Panc1 (cell line): ENCODE results near the gene RSPH6A. TPM values are rescaled to one million over a fixed set of nuclear protein-coding genes. Genes with fewer than 3 reads are reported as not detected.

Experiments used
- ATAC-seq: fragments of 200-7000 bp; cut with Tn5 transposase; 2 replicates; pipeline ENCODE4 v1.9.1; 2020; ENCODE audit warnings: mild to moderate bottlenecking, moderate library complexity
- BruUV-seq: library from RNA; stranded (reverse); fragments of 400-500 nt; replicated peaks from 2 replicates; lab custom pipeline; 2021; lab: Mats Ljungman, UMichigan
- CTCF ChIA-PET: fragments of 300-600 bp; sonication (Branson Sonifier 250); formaldehyde crosslinking; loops from one replicate; lab custom pipeline; 2022; ENCODE audit warnings: antibody characterized with exemption; lab: Charles Lee
- POLR2A ChIA-PET: fragments of 300-600 bp; sonication (Branson Sonifier 250); formaldehyde crosslinking; loops from one replicate; lab custom pipeline; 2022; ENCODE audit warnings: antibody characterized with exemption; lab: Charles Lee
- DNase-seq: peaks from one replicate; pipeline ENCODE4 v3.0.0-alpha.2; 2010; ENCODE audit warnings: low read depth, low spot score
- H3K27ac ChIP-seq: 2 replicates; pipeline ENCODE4 v1.5.1; 2011; ENCODE audit warnings: mild to moderate bottlenecking, low read length, inconsistent platforms
- H3K27me3 ChIP-seq: fragments of 200-500 bp; sonication (Bioruptor generic); 2 replicates; pipeline ENCODE4 v1.6.0; 2014; ENCODE audit warnings: low read length, inconsistent platforms; ENCODE audit not compliant: control insufficient read depth, insufficient read depth
- H3K36me3 ChIP-seq: fragments of 200-500 bp; sonication (Bioruptor generic); 2 replicates; pipeline ENCODE4 v1.5.1; 2014; ENCODE audit warnings: inconsistent platforms, mild to moderate bottlenecking, low read length, moderate library complexity; ENCODE audit not compliant: control insufficient read depth, insufficient read depth
- H3K4me1 ChIP-seq: 2 replicates; pipeline ENCODE4 v1.5.1; 2011; ENCODE audit warnings: inconsistent platforms, mild to moderate bottlenecking, low read length, moderate library complexity; ENCODE audit not compliant: control insufficient read depth, insufficient read depth
- H3K4me3 ChIP-seq, 2 experiments: 2 replicates each; pipeline ENCODE4 v1.5.1; 2011 to 2012; ENCODE audit warnings: low read depth in 2 of 2, low read length in 2 of 2, mild to moderate bottlenecking in 2 of 2, inconsistent platforms in 1 of 2, moderate library complexity in 1 of 2
- H3K9me3 ChIP-seq: fragments of 200-500 bp; sonication (Bioruptor generic); 2 replicates; pipeline ENCODE4 v1.5.1; 2014; ENCODE audit warnings: low read depth, mild to moderate bottlenecking, inconsistent platforms, low read length, moderate library complexity; ENCODE audit not compliant: control insufficient read depth, insufficient read depth
- CTCF ChIP-seq: fragments of 450-650 bp; IDR thresholded peaks from 2 replicates; pipeline ENCODE4 v1.5.1; 2017; ENCODE audit warnings: mild to moderate bottlenecking
- POLR2AphosphoS5 ChIP-seq: IDR thresholded peaks from 2 replicates; pipeline ENCODE4 v1.6.1; 2012; ENCODE audit warnings: mild to moderate bottlenecking, low read depth, low read length, moderate library complexity
- SIN3A ChIP-seq: IDR thresholded peaks from 2 replicates; pipeline ENCODE4 v1.6.1; 2012; ENCODE audit warnings: low read depth, mild to moderate bottlenecking, low read length, moderate library complexity, borderline replicate concordance; ENCODE audit not compliant: insufficient read depth
- TCF7L2 ChIP-seq: IDR thresholded peaks from 2 replicates; pipeline ENCODE4 v1.6.1; 2011; ENCODE audit warnings: mild to moderate bottlenecking, low read depth, low read length, inconsistent platforms
- in situ Hi-C: cut with HindIII; loops from 2 replicates; pipeline ENCODE4 v1.10.0; 2016; ENCODE audit warnings: low sequenced_read_pairs, low pct_unique_long_range_greater_than_20kb
- intact Hi-C: fragments of 100-400 bp; cut with micrococcal nuclease; formaldehyde crosslinking; loops from one replicate; pipeline ENCODE4 v1.10.0; 2022; ENCODE audit not compliant: unreplicated experiment
- total RNA-seq: library from RNA; stranded (reverse); gene quantifications from one replicate; pipeline ENCODE4 v1.2.1, GENCODE V29; 2021; ENCODE audit not compliant: unreplicated experiment
- TF ChIP-seq, protein P1 (sequence below), 2 experiments: IDR thresholded peaks; 2 replicates each; pipeline ENCODE4 v1.6.1; 2011 to 2012; ENCODE audit warnings: low read depth in 2 of 2, control low read depth in 1 of 2, low read length in 1 of 2, mild to moderate bottlenecking in 1 of 2, moderate library complexity in 1 of 2; ENCODE audit not compliant: insufficient read depth in 1 of 2

Gene RSPH6A
- total RNA-seq, 1 experiment from 2014 or later, result not detected

DNA sequence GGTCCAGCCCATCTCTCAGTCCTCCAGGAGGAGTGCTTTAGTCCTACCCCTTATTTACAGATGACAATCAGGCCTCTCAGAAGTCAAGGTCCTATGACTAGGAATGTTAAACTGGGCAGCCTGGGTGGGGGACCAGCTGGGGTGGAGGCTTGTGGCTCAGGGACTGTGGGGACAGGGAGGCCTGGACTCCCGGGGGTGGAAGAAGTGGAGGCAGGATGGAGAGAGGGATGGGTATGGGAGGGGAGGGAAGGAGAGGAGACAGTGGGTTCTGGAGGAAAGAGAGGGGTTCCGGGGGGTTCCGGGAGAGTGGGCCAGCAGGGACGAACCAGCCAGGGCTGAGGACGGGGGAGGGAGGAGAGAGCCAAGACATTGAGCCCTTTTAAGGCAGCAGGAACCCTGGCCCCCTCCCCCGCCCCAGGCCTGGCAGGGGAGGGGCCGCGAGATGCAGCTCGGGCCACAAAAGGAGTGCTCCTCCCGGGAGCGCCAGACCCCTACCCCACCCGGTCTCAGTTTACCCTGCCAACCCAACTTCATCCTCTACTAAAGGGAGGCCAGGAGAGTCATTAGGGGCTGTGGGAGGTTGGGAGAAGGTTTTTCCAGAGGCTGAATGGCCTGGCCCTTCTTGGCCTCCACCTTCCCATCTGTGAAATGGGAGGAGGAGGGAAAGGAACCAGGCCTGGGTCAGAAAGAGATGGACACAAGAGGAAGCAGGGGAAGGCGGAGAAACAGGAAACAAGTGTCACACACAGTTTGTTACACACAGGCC is 34.5 kb downstream of the RSPH6A start:
- peaks cover 25% of the 10 kb centered on the region for H3K4me1 ChIP-seq
- in situ Hi-C loops, result no loop called here

DNA sequence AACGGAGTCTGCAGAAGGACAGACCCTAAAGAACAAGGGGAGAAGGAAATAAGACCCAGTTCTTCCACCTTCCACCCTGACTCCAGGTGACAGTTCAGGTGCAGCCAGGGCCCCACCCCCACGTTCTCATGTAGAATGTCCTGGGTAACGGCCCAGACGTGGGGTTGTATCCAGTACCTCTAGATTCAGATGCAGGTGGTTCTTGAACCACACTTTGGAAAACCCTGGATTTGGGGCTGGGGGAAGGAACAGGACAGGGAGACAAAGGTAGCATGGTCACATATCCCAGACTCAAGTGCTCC is 35.0 kb downstream of the RSPH6A start:
- in situ Hi-C loops, result no loop called here
- TF ChIP-seq, protein P1, sequence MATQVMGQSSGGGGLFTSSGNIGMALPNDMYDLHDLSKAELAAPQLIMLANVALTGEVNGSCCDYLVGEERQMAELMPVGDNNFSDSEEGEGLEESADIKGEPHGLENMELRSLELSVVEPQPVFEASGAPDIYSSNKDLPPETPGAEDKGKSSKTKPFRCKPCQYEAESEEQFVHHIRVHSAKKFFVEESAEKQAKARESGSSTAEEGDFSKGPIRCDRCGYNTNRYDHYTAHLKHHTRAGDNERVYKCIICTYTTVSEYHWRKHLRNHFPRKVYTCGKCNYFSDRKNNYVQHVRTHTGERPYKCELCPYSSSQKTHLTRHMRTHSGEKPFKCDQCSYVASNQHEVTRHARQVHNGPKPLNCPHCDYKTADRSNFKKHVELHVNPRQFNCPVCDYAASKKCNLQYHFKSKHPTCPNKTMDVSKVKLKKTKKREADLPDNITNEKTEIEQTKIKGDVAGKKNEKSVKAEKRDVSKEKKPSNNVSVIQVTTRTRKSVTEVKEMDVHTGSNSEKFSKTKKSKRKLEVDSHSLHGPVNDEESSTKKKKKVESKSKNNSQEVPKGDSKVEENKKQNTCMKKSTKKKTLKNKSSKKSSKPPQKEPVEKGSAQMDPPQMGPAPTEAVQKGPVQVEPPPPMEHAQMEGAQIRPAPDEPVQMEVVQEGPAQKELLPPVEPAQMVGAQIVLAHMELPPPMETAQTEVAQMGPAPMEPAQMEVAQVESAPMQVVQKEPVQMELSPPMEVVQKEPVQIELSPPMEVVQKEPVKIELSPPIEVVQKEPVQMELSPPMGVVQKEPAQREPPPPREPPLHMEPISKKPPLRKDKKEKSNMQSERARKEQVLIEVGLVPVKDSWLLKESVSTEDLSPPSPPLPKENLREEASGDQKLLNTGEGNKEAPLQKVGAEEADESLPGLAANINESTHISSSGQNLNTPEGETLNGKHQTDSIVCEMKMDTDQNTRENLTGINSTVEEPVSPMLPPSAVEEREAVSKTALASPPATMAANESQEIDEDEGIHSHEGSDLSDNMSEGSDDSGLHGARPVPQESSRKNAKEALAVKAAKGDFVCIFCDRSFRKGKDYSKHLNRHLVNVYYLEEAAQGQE (IDR thresholded peaks at IDR 0.05; ENCODE audit: insufficient read depth in 1 of 2, low read depth in 2 of 2, low read length in 1 of 2), result no peak
- TF ChIP-seq SIN3A (no peak), CTCF (no peak), TCF7L2 (no peak), POLR2AphosphoS5 (no peak)

More for the DNA sequence above, 34.5 kb downstream of the RSPH6A start:
- BruUV-seq, result no TSS peak
- intact Hi-C loops, result no loop called here
- Histone ChIP-seq H3K27me3 (no peaks in the 10 kb centered on the region), H3K4me3 (peak overlapping the region; percentile 52 to 62), H3K27ac (peak overlapping the region; percentile 67), H3K9me3 (no peaks in the 10 kb centered on the region), H3K36me3 (no peaks in the 10 kb centered on the region)
- CTCF ChIA-PET, result no interaction called here
- TF ChIP-seq CTCF (no peak), POLR2AphosphoS5 (no peak), TCF7L2 (no peak), SIN3A (no peak)
- TF ChIP-seq, protein P1 (IDR thresholded peaks at IDR 0.05; ENCODE audit: insufficient read depth in 1 of 2, low read depth in 2 of 2, low read length in 1 of 2), result no peak
- DNase-seq (no peak), ATAC-seq (no peak)
- POLR2A ChIA-PET, result no interaction called here

More for the DNA sequence above, 35.0 kb downstream of the RSPH6A start:
- DNase-seq, result no peak
- H3K36me3 ChIP-seq, result no peaks in the 10 kb centered on the region
- intact Hi-C loops, result no loop called here
- no peaks in the 10 kb centered on the region for H3K9me3 ChIP-seq
- BruUV-seq, result no TSS peak
- H3K27ac ChIP-seq, result peak overlapping the region; percentile 67
- H3K27me3 ChIP-seq, result no peaks in the 10 kb centered on the region
- no peak for ATAC-seq
- H3K4me3 ChIP-seq, result peak overlapping the region; percentile 52 to 62; a peak in 3 of 4 replicates
- peaks cover 25% of the 10 kb centered on the region for H3K4me1 ChIP-seq
- POLR2A ChIA-PET, result no interaction called here
- CTCF ChIA-PET, result no interaction called here
